ENCODE results near the gene EOLA1. TPM values are rescaled to one million over a fixed set of nuclear protein-coding genes. Genes with fewer than 3 reads are reported as not detected.
"Not testable (repeated sequence)": the region's sequence is repeated elsewhere in the genome, so short reads cannot be mapped to it uniquely, and the experiment has no call there.

The EOLA1 gene
- total RNA-seq, 2 donors from 2014 or later: 11.9 to 18.0 TPM

DNA sequence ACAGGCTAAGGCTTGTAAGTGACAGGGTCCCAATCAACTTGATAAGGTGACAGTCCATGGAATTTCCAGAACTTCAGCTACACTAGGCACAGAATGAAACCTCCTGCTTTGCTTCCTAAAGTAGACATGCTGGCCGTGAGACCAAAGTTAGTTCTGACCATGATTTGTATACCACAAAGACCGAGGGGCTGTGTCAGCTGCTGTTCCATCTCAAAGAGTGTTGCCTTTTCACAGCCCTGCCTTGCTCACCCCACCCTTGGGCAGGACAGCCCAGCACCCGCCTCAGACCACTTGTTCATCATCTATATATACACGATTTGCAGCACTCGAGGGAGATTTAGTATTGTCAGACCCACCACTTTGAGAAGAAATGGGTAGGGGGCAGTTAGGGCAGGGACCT lies 41.0 kb upstream of the EOLA1 start:
- no peak for DNase-seq
- peaks cover 56% of the 10 kb centered on the region for H3K36me3 ChIP-seq (ENCODE audit: control insufficient read depth, insufficient read depth, low read length)
- Mint-ChIP-seq H3K36me3 (ENCODE audit: low read depth) (peaks cover 44% of the 10 kb centered on the region), H3K9me3 (peaks cover 54% of the 10 kb centered on the region), H3K27ac (no peak overlapping the region), H3K27me3 (ENCODE audit: insufficient read depth) (no peaks in the 10 kb centered on the region), H3K4me1 (peaks cover 2% of the 10 kb centered on the region), H3K4me3 (no peak overlapping the region)
- H3K27ac ChIP-seq (ENCODE audit: low read depth, low read length): no peak overlapping the region
- no peak overlapping the region for H3K9ac ChIP-seq (ENCODE audit: extremely low read depth, low read length, poor library complexity, severe bottlenecking)
- H3K4me3 ChIP-seq (ENCODE audit: low read length): no peak overlapping the region
- no peak for TF ChIP-seq CTCF (conservative IDR thresholded peaks at IDR 0.05)
- no peaks in the 10 kb centered on the region for H3K9me3 ChIP-seq (ENCODE audit: control insufficient read depth, low read length)
- WGBS, 2 experiments (ENCODE audit: insufficient coverage in 1 of 2, insufficient read length in 1 of 2): 80 to 94% methylated on average over 1 to 5 of the region's 5 CpGs
- H3K4me1 ChIP-seq (ENCODE audit: control insufficient read depth, insufficient read depth, low read length): no peaks in the 10 kb centered on the region
- no peaks in the 10 kb centered on the region for H3K27me3 ChIP-seq (ENCODE audit: control insufficient read depth, insufficient read depth, low read length, poor library complexity, severe bottlenecking)

DNA sequence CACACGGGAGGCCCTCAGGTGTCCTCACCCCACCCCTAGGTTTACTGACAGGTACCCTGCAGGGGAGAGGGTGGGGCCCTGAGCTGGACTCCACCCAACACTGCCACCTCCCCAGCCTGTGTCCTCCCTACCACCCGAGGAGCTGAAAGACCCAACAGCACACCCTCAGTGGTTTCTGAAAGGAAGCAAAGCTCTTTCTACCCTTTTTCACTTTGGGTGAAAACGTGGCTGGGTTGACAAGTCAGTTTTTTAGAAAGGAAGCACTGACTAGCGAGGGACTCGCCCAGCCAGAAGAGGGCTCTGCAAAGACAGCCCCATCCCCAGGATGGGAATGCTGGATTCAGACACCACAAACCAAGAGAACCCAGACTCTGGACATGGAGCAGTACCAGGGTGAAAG lies 37.9 kb upstream of the EOLA1 start:
- H3K36me3 Mint-ChIP-seq (ENCODE audit: low read depth): peaks cover 22% of the 10 kb centered on the region
- H3K9ac ChIP-seq (ENCODE audit: extremely low read depth, low read length, poor library complexity, severe bottlenecking); H3K4me3 ChIP-seq (ENCODE audit: low read length); H3K4me1 ChIP-seq (ENCODE audit: control insufficient read depth, insufficient read depth, low read length); DNase-seq; H3K27ac Mint-ChIP-seq; H3K27me3 ChIP-seq (ENCODE audit: control insufficient read depth, insufficient read depth, low read length, poor library complexity, severe bottlenecking); H3K27ac ChIP-seq (ENCODE audit: low read depth, low read length); H3K4me3 Mint-ChIP-seq; H3K9me3 ChIP-seq (ENCODE audit: control insufficient read depth, low read length); H3K27me3 Mint-ChIP-seq (ENCODE audit: insufficient read depth); H3K4me1 Mint-ChIP-seq: not testable (repeated sequence)
- WGBS, 2 experiments (ENCODE audit: insufficient coverage in 1 of 2, insufficient read length in 1 of 2): 76% methylated on average over 3 of the region's 5 CpGs; no CpG with 5 or more reads in 1 of the 2 experiments
- peaks cover 47% of the 10 kb centered on the region for H3K9me3 Mint-ChIP-seq
- peaks cover 28% of the 10 kb centered on the region for H3K36me3 ChIP-seq (ENCODE audit: control insufficient read depth, insufficient read depth, low read length)

DNA sequence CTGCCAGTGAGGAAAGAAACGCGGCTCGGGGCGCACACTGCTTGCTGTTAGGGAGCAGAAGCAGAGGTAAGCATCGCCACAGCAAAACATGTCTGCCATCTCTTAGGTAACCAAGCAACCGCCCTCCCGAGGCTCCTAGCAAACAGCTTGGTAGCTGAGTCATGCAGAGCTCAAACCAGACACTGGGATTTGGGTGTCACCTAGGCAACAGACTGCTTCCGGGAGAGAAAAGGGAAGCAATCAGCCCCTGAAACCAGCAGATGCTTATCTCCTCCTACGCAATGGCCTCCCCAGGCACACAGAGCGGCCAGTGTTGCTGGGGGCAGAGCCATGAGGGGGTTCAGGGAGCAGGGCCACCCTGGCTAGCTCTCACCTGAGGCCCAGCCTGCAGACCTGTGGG lies 37.4 kb upstream of the EOLA1 start:
- H3K27me3 Mint-ChIP-seq (ENCODE audit: insufficient read depth); H3K4me1 Mint-ChIP-seq; H3K9me3 ChIP-seq (ENCODE audit: control insufficient read depth, low read length); H3K4me1 ChIP-seq (ENCODE audit: control insufficient read depth, insufficient read depth, low read length); H3K4me3 Mint-ChIP-seq; DNase-seq; H3K4me3 ChIP-seq (ENCODE audit: low read length); H3K9ac ChIP-seq (ENCODE audit: extremely low read depth, low read length, poor library complexity, severe bottlenecking); H3K27ac Mint-ChIP-seq; H3K27ac ChIP-seq (ENCODE audit: low read depth, low read length); H3K27me3 ChIP-seq (ENCODE audit: control insufficient read depth, insufficient read depth, low read length, poor library complexity, severe bottlenecking): not testable (repeated sequence)
- 79% methylated on average over 6 of the region's 10 CpGs; no CpG with 5 or more reads in 1 of the 2 experiments for WGBS, 2 experiments (ENCODE audit: insufficient coverage in 1 of 2, insufficient read length in 1 of 2)
- H3K9me3 Mint-ChIP-seq: peaks cover 43% of the 10 kb centered on the region
- H3K36me3 Mint-ChIP-seq (ENCODE audit: low read depth): peaks cover 22% of the 10 kb centered on the region
- peaks cover 24% of the 10 kb centered on the region for H3K36me3 ChIP-seq (ENCODE audit: control insufficient read depth, insufficient read depth, low read length)

- peak overlapping the region; percentile 85 for H3K4me3 ChIP-seq (ENCODE audit: low read length)
- H3K4me1 ChIP-seq (ENCODE audit: control insufficient read depth, insufficient read depth, low read length): no peaks in the 10 kb centered on the region
- peak; percentile 81 for DNase-seq
- peaks cover 19% of the 10 kb centered on the region for H3K36me3 ChIP-seq (ENCODE audit: control insufficient read depth, insufficient read depth, low read length)
- Mint-ChIP-seq H3K9me3 (peaks cover 51% of the 10 kb centered on the region), H3K27ac (peak overlapping the region; percentile 24), H3K36me3 (ENCODE audit: low read depth) (peaks cover 22% of the 10 kb centered on the region), H3K27me3 (ENCODE audit: insufficient read depth) (peaks cover 2% of the 10 kb centered on the region), H3K4me3 (peak overlapping the region; percentile 65), H3K4me1 (peaks cover 2% of the 10 kb centered on the region)
- 43 to 53% methylated on average over 3 to 8 of the region's 10 CpGs for WGBS, 2 experiments (ENCODE audit: insufficient coverage in 1 of 2, insufficient read length in 1 of 2)
- peak overlapping the region; percentile 62 for H3K9ac ChIP-seq (ENCODE audit: extremely low read depth, low read length, poor library complexity, severe bottlenecking)
- peak; percentile 66 for TF ChIP-seq CTCF (conservative IDR thresholded peaks at IDR 0.05)
- H3K9me3 ChIP-seq (ENCODE audit: control insufficient read depth, low read length): no peaks in the 10 kb centered on the region
- peak overlapping the region; percentile 66 for H3K27ac ChIP-seq (ENCODE audit: low read depth, low read length)
- no peaks in the 10 kb centered on the region for H3K27me3 ChIP-seq (ENCODE audit: control insufficient read depth, insufficient read depth, low read length, poor library complexity, severe bottlenecking)
Measured at GRCh38 chrX:149504226-149504914, 36.4 kb upstream of the EOLA1 start.

All from endodermal cell (in vitro differentiated cells).